ENCODE measurements around the gene PPIB. TPM values are rescaled to one million over a fixed set of nuclear protein-coding genes. Genes with fewer than 3 reads are reported as not detected.

PPIB gene
- polyA plus RNA-seq, 2 of the 4 experiments (the other 2 are of a cell fraction): 676 to 807 TPM

GRCh38 chr15:64117759-64118487 is 44.9 kb downstream of the PPIB start (continued):
- no peak for TF ChIP-seq TP53 (CRISPR knock-in tag; IDR thresholded peaks at IDR 0.05)
- TF ChIP-seq RNF2 (IDR thresholded peaks at IDR 0.05; ENCODE audit: borderline replicate concordance, low read depth): no peak
- no peak for TF ChIP-seq TFCP2L1 (CRISPR knock-in tag; IDR thresholded peaks at IDR 0.05)
- no peak for TF ChIP-seq MAX (IDR thresholded peaks at IDR 0.05)
- TF ChIP-seq CBX8 (IDR thresholded peaks at IDR 0.05): no peak
- TF ChIP-seq JUNB (IDR thresholded peaks at IDR 0.05): no peak
- TF ChIP-seq E2F6 (IDR thresholded peaks at IDR 0.05; ENCODE audit: borderline replicate concordance, low read depth): no peak

GRCh38 chr15:64112904-64113303 is 49.9 kb downstream of the PPIB start:
- CTCF ChIA-PET: interaction anchor here (0.6 to 3.9 kb wide), 3 partner anchors 19 to 377 kb away, joined by 3 to 21 read pairs (median 3); no protein-coding TSS in a partner anchor
- TF ChIP-seq MAX (IDR thresholded peaks at IDR 0.05) (no peak), RARB (CRISPR knock-in tag; IDR thresholded peaks at IDR 0.05) (no peak), MAFK (IDR thresholded peaks at IDR 0.05; ENCODE audit: partially characterized antibody) (no peak), RAD21 (conservative IDR thresholded peaks at IDR 0.05 in 1 of 2, IDR thresholded peaks at IDR 0.05 in 1 of 2) (no peak), CEBPB (IDR thresholded peaks at IDR 0.05) (peak in 1 of 2 experiments; percentile 32; a peak in 1 of 4 replicates), RFX5 (IDR thresholded peaks at IDR 0.05) (no peak), FOXS1 (CRISPR knock-in tag; IDR thresholded peaks at IDR 0.05) (no peak)
- Histone ChIP-seq H3K4me1 (peaks cover 4% of the 10 kb centered on the region; the same call in 1 of the 3 replicates), H3K27ac (no peak overlapping the region), H3K4me3 (no peak overlapping the region), H3K4me2 (no peak overlapping the region), H3K9me3 (no peaks in the 10 kb centered on the region)
- POLR2A ChIA-PET: no interaction called here
- no peak for DNase-seq (ENCODE audit: low read depth in 1 of 2, low spot score in 1 of 2)
- 95% methylated on average over 1 of the region's 1 CpG for WGBS (ENCODE audit: missing lambda C conversion rate)
- no peak for FAIRE-seq
- no peak for ATAC-seq

- no peak overlapping the region for H3K4me2 ChIP-seq
- 77% methylated on average over 4 of the region's 4 CpGs for WGBS (ENCODE audit: missing lambda C conversion rate)
- FAIRE-seq: no peak
- H3K9me3 ChIP-seq: no peaks in the 10 kb centered on the region
- ATAC-seq: peak; percentile 36 to 39; a peak in 1 of 6 replicates
- no peak for TF ChIP-seq SREBF2 (IDR thresholded peaks at IDR 0.05)
- TF ChIP-seq RAD21 (conservative IDR thresholded peaks at IDR 0.05 in 1 of 2, IDR thresholded peaks at IDR 0.05 in 1 of 2): no peak
- TF ChIP-seq ZNF302 (CRISPR knock-in tag; IDR thresholded peaks at IDR 0.05): no peak
- no peak for TF ChIP-seq CBX8 (IDR thresholded peaks at IDR 0.05)
- TF ChIP-seq MAFK (IDR thresholded peaks at IDR 0.05; ENCODE audit: partially characterized antibody): peak; percentile 99
- TF ChIP-seq NFE2L2 (conservative IDR thresholded peaks at IDR 0.05; ENCODE audit: low read length): no peak
- no peak for TF ChIP-seq JUN (IDR thresholded peaks at IDR 0.05)
- peaks cover 4% of the 10 kb centered on the region; the same call in 1 of the 3 replicates for H3K4me1 ChIP-seq
- CTCF ChIA-PET: interaction anchor here (0.6 to 3.9 kb wide), 4 partner anchors 13 to 42 kb away, joined by 3 to 21 read pairs (median 18); no protein-coding TSS in a partner anchor
- no peak overlapping the region for H3K27ac ChIP-seq
- H3K4me3 ChIP-seq: no peak overlapping the region
- DNase-seq (ENCODE audit: low read depth in 1 of 2, low spot score in 1 of 2): no peak
- POLR2A ChIA-PET: no interaction called here
These were observed 50.6 kb downstream of the PPIB start for GRCh38 chr15:64112073-64112772.

GRCh38 chr15:64111679-64112050 is 51.2 kb downstream of the PPIB start:
- DNase-seq (ENCODE audit: low read depth in 1 of 2, low spot score in 1 of 2) (no peak), ATAC-seq (no peak), FAIRE-seq (no peak)
- H3K9me3 ChIP-seq: no peaks in the 10 kb centered on the region
- H3K4me1 ChIP-seq: peaks cover 4% of the 10 kb centered on the region; the same call in 1 of the 3 replicates
- ChIA-PET CTCF (interaction anchor here (2.9 to 3.9 kb wide), 3 partner anchors 13 to 42 kb away, joined by 14 to 21 read pairs (median 21); no protein-coding TSS in a partner anchor), POLR2A (interaction anchor here (0.5 kb wide), 1 partner anchor 466 kb away, joined by 5 read pairs; no protein-coding TSS in a partner anchor)
- no peak overlapping the region for H3K4me2 ChIP-seq
- no peak overlapping the region for H3K4me3 ChIP-seq
- WGBS (ENCODE audit: missing lambda C conversion rate): 100% methylated on average over 3 of the region's 3 CpGs
- H3K27ac ChIP-seq: no peak overlapping the region
- no peak for TF ChIP-seq MYC (IDR thresholded peaks at IDR 0.05; ENCODE audit: borderline replicate concordance, low read length)
- TF ChIP-seq E2F6 (IDR thresholded peaks at IDR 0.05; ENCODE audit: borderline replicate concordance, low read depth): no peak
- TF ChIP-seq ESRRA (IDR thresholded peaks at IDR 0.05; ENCODE audit: borderline replicate concordance, low read length): no peak
